Endothelial cell (in vitro differentiated cells): ENCODE results near the gene EHBP1. TPM values are rescaled to one million over a fixed set of nuclear protein-coding genes. Genes with fewer than 3 reads are reported as not detected.

Experiments used
- DNase-seq: peaks from one replicate; pipeline ENCODE4 v3.0.0; 2021; ENCODE audit warnings: low spot score
- H3K27ac Mint-ChIP-seq: one replicate; pipeline ENCODE4 v1.8.0; 2021; ENCODE audit warnings: mixed read lengths, inconsistent platforms; ENCODE audit not compliant: unreplicated experiment
- H3K27me3 Mint-ChIP-seq: one replicate; pipeline ENCODE4 v1.8.0; 2021; ENCODE audit warnings: mild to moderate bottlenecking, moderate library complexity, mixed read lengths, inconsistent platforms; ENCODE audit not compliant: unreplicated experiment
- H3K36me3 Mint-ChIP-seq: one replicate; pipeline ENCODE4 v1.8.0; 2021; ENCODE audit warnings: mild to moderate bottlenecking, low read depth, mixed read lengths, inconsistent platforms; ENCODE audit not compliant: unreplicated experiment
- H3K4me1 Mint-ChIP-seq: one replicate; pipeline ENCODE4 v1.8.0; 2021; ENCODE audit warnings: mild to moderate bottlenecking, mixed read lengths, inconsistent platforms; ENCODE audit not compliant: unreplicated experiment
- H3K4me3 Mint-ChIP-seq: one replicate; pipeline ENCODE4 v1.8.0; 2021; ENCODE audit warnings: mild to moderate bottlenecking, mixed read lengths, inconsistent platforms; ENCODE audit not compliant: unreplicated experiment
- H3K9me3 Mint-ChIP-seq: one replicate; pipeline ENCODE4 v1.8.0; 2021; ENCODE audit warnings: mixed read lengths, inconsistent platforms; ENCODE audit not compliant: unreplicated experiment
- CTCF ChIP-seq: fragments of 200-600 bp; sonication (generic); IDR thresholded peaks from one replicate; pipeline ENCODE4 v1.5.0; 2021; ENCODE audit warnings: antibody characterized with exemption; ENCODE audit not compliant: unreplicated experiment
- total RNA-seq: library from RNA; stranded (reverse); fragmentation: NEBNext Ultra II Directional; extraction: Animal tissue kit (Norgen Biotek cat#: 25700); gene quantifications from one replicate; pipeline ENCODE4 v1.2.1, GENCODE V29; 2021; ENCODE audit not compliant: unreplicated experiment

EHBP1 gene
- total RNA-seq, 1 donor from 2014 or later, result 54.4 TPM

GRCh38 chr2:62931536-62931935, 226.0 kb downstream of the EHBP1 start:
- Mint-ChIP-seq H3K27me3 (no peaks in the 10 kb centered on the region), H3K4me1 (peaks cover 4% of the 10 kb centered on the region), H3K36me3 (no peaks in the 10 kb centered on the region), H3K27ac (no peak overlapping the region), H3K9me3 (no peaks in the 10 kb centered on the region), H3K4me3 (no peak overlapping the region)
- TF ChIP-seq CTCF, result no peak
- no peak for DNase-seq

DNA sequence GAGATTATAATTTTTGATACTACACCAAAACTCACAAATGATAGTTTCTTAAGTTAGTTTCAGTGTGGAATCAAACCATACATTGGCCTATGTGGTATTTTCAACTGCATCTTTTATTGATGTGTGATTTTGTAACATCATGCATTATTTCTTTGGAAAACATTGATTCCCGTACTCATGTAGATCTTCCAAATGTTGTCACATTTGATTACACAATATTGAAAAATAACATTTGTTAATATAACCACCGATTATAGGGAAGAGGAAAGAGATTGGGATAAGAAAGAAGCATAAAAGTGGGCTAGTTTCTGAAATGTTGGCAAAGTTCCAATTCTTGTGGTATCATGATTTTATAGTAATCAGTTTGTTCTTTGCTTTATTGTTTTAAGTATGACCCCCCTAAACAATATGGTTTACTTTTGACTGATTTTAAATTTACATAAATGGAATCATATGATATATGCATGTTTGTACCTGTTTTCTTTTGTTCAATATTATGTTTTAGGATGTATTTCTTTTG, 227.9 kb downstream of the EHBP1 start:
- Mint-ChIP-seq H3K4me3 (no peak overlapping the region), H3K4me1 (peaks cover under 1% of the 10 kb centered on the region), H3K27me3 (no peaks in the 10 kb centered on the region), H3K27ac (no peak overlapping the region), H3K9me3 (no peaks in the 10 kb centered on the region), H3K36me3 (no peaks in the 10 kb centered on the region)
- TF ChIP-seq CTCF, result no peak
- no peak for DNase-seq

DNA sequence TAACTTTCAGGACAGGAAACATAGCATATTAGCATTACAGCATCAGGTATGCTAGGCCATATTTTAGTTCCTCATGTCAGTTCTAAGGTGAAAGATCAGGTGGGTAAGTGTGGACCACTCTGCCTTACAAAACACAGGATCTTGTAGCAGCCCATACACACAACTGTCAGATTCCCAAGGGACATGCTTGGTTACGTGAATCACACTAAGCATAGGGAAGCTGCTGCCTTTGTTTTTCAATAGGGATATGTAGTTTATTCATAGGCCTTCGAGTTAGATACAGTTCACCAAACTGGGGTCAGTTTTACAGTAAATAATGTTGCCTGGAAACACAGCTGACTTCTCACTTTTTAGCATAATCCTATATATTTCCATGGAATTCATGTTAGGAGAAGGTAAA, 229.0 kb downstream of the EHBP1 start:
- Mint-ChIP-seq H3K9me3 (no peaks in the 10 kb centered on the region), H3K27me3 (no peaks in the 10 kb centered on the region), H3K27ac (no peak overlapping the region), H3K4me1 (no peaks in the 10 kb centered on the region), H3K36me3 (no peaks in the 10 kb centered on the region), H3K4me3 (no peak overlapping the region)
- no peak for DNase-seq
- TF ChIP-seq CTCF, result no peak

DNA sequence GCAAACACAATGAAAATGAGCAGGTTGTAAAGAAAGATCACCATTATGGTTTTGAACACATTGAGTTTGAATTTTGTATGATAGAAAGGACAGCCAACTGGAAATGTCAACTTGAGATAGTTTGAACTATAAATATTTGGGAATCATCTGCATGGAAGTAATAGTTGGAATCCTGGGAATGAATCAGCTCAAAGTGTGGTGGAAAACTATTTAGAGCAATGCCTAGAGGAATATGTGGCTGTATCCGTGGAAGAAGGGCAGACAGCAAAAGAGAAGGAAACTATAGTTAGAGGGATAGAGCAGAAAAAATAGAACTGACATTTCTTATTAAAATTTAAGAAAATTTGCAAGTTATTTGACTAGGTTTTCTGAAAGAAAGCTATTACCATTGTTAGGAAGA, 232.6 kb downstream of the EHBP1 start:
- Mint-ChIP-seq H3K4me3 (no peak overlapping the region), H3K4me1 (no peaks in the 10 kb centered on the region), H3K9me3 (no peaks in the 10 kb centered on the region), H3K36me3 (no peaks in the 10 kb centered on the region), H3K27me3 (no peaks in the 10 kb centered on the region), H3K27ac (no peak overlapping the region)
- no peak for DNase-seq
- no peak for TF ChIP-seq CTCF

- no peak for TF ChIP-seq CTCF
- DNase-seq, result no peak
- Mint-ChIP-seq H3K9me3 (no peaks in the 10 kb centered on the region), H3K4me1 (no peaks in the 10 kb centered on the region), H3K27ac (no peak overlapping the region), H3K4me3 (no peak overlapping the region), H3K36me3 (no peaks in the 10 kb centered on the region), H3K27me3 (no peaks in the 10 kb centered on the region)
Measured at GRCh38 chr2:62939735-62940491, 234.4 kb downstream of the EHBP1 start.
